Raji (cell line): ENCODE data around the gene MARK3.

Source experiments
- POLR2A ChIP-seq: IDR thresholded peaks from 2 replicates; pipeline ENCODE4 v1.6.1; 2011; ENCODE audit warnings: low read depth, low read length, control low read depth; ENCODE audit not compliant: insufficient read depth

The MARK3 gene

DNA sequence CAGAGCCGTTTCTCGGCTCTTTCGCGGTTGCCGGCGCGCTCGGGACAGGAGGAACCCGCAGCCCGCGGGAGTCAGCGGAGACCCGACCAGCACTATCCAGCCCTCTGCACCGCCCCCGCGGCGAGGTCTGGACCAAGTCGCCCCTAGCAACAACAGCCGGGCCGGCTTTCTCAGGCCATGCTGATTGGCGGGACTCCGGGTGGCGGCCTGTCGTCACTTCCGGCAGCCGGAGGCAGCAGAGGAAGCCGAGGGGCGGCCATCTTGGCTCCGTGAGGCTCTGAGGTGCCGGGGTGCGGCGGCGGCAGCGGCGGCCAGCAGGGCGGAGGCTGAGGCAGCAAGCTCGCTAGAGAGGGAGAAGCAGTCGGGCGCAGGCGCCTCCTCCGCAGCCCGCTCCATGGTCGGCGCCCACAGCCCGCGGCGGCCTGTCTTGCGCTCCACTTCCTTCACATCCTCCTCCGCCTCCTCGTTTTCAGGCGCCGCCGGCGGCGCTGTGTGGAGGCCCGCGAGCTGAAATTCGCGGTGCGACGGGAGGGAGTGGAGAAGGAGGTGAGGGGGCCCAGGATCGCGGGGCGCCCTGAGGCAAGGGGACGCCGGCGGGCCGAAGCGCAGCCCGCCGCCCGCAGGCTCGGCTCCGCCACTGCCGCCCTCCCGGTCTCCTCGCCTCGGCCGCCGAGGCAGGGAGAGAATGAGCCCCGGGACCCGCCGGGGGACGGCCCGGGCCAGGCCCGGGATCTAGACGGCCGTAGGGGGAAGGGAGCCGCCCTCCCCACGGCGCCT, at the start of gene MARK3:
Gene MARK3 (plus strand): TSS at position 264 of the 777 bp plus-strand sequence. CDS start 615 bp downstream, outside the sequence.
- peak; percentile 92 for TF ChIP-seq POLR2A

- TF ChIP-seq POLR2A, result no peak
Observed at GRCh38 chr14:103336191-103336590, 49.0 kb upstream of the MARK3 start.

- TF ChIP-seq POLR2A, result no peak
Observed at GRCh38 chr14:103337794-103338193, 47.4 kb upstream of the MARK3 start.

GRCh38 chr14:103339561-103339960, 45.7 kb upstream of the MARK3 start:
- no peak for TF ChIP-seq POLR2A

- no peak for TF ChIP-seq POLR2A
Observed at GRCh38 chr14:103340480-103341212, 44.6 kb upstream of the MARK3 start.

DNA sequence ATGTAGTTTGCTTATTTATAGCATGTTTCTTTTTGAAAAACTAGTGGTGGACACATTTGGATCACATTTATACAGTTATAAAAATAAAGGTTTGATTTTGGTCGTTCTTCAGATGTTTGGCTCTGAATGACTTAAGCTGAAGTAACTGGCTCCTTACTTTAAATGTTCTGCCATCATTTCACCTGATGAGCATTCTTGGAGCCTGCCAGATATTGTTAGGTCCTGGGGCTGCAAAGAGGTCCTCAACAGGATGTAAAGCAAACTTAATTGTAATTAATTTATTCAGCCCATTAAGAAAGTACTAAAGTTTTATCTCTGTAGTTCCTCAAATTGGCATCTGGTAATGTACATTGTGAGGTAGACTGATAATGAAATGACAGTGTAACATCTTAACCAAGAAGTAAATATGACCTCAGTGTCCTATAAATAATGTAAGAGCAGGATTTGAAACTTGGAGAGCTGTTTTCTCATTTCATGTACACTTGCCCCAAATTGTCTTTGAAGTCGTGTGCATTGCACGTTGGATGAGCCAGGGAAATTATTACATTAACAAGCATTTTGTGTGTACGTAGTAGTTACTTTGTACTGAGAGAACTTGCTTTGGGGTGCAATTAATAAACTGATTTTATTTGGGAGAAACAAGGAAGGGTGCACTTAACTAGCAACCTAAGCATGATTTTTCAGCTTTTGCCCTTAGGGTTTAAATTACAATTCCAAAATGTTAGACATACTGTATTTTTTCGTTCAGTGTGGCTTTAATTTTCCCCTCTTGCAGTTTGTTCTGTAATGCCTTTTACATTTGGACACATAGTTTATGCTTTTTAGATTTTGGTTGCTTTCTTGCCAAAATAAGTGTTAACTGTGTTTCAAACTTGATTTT, 43.7 kb upstream of the MARK3 start:
- no peak for TF ChIP-seq POLR2A

GRCh38 chr14:103343164-103343879, 41.9 kb upstream of the MARK3 start:
- no peak for TF ChIP-seq POLR2A

DNA sequence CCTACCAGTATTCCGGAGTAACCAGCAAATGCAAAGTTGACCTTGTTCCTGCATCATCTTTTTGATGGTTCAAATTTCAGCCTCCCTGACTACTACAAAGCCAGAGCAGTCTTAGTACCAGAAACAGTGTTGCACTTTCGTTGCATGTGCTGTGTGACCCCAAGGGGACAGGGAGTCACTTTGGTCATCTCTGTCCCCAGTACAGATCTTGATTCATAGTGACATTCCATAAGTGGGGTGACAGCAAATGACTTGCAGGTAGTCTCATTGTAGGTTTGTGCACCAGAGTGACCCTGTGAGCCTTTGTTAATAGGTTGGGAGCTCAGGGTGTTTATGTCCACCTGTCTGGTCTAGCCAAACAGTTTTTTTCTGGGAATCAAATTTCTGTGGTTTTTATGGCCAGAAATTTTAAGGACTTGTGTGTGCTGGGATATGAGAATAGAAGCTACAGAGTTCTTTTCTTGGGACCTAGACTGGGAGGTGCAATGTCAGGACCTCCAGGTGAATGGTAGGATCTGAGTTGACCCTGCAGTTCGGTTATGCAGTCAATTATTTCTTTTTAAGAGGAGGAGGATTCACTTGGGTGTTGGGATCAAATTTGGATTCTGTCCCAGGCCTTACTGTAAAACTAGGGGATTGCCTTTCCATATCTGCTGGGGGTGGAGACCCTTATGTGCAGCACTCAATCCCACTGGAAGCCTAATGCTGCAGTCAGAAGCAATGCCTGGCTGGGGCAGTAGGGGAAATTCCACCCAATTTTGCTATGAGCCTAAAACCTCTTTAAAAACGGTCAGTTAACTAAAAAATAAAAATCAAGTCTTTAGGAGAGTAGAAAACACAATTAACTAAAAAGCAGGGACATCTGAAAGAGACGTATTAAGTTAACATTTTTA, 41.1 kb upstream of the MARK3 start:
- no peak for TF ChIP-seq POLR2A

DNA sequence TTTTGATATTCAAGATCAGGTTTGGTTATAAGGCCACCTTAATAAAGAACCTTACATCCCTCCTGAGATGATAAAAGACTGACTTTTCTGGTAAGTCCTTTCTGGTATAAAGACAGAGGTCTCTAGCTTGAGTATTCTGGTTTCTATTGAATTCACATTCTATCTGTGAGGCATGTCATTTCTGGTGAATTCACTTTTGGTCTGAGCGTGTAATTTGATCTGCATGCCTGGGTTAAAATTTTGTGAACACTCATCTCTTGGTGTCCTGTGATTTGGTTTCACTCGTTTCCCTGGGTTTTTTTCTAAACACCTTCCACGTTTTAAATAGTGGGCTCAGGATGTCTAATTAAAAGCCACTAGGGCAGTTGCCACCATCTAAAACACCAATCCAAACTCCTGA, 38.9 kb upstream of the MARK3 start:
- TF ChIP-seq POLR2A, result no peak

- no peak for TF ChIP-seq POLR2A
Observed at GRCh38 chr14:103347091-103347815, 38.0 kb upstream of the MARK3 start.

DNA sequence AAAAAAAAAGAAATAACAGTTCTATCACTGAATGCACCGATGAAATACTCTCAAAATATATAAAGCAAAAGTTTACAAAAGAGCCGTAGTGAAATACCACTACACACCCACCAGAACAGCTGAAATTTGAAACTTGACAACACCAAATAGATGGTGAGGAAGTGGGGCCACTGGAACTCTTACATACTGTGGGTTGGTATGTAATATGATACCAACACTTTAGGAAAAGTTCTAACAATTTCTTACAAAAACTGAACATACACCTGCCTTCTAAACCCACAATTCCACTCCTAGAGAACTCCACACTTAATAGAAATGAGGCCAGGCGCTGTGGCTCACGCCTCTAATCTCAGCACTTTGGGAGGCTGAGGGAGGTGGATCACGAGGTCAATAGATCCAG, 37.1 kb upstream of the MARK3 start:
- no peak for TF ChIP-seq POLR2A

DNA sequence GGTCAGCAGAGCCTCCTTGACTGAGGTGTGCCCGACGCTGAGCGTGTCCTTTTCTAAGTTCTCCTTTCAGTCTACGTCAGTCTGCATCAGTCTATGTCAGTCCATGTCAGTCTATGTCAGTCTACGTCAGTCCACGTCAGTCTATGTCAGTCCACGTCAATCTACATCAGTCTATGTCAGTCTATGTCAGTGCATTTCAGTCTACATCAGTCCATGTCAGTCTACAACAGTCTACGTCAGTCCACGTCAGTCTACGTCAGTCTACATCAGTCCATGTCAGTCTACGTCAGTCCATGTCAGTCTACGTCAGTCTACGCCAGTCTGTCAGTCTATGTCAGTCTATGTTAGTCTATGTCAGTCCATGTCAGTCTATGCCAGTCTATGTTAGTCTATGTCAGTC, 35.2 kb upstream of the MARK3 start:
- no peak for TF ChIP-seq POLR2A

DNA sequence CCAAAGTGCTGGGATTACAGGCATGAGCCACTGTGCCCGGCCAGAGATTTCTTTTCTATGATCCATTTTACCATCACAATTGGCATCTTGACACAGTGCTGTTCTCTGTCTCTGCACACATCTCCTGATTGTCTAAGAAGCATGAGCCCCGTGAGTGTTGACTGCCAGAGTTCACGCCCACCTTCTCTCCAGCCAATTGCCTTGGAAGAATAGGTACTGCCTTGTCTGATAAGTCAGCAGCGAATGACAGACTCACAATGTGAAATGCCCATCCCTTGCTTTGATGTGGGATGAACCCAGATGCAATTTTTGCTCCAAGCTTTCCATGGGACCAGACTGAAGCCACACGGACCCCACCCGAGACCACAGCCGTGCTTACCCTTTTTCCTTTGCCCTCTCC, 31.9 kb upstream of the MARK3 start:
- no peak for TF ChIP-seq POLR2A
